HepG2 (cell line): ENCODE data around the gene RARG. TPM values are rescaled to one million over a fixed set of nuclear protein-coding genes. Genes with fewer than 3 reads are reported as not detected.

Experiments used
- ATAC-seq: fragments of 200-7000 bp; cut with Tn5 transposase; 3 replicates; pipeline ENCODE4 v1.9.1; 2020; ENCODE audit warnings: mild to moderate bottlenecking, moderate library complexity
- BruUV-seq: library from RNA; stranded (reverse); fragments of 400-500 nt; replicated peaks from 2 replicates; lab custom pipeline; 2021; lab: Mats Ljungman, UMichigan
- CTCF ChIA-PET: fragments of 300-600 bp; formaldehyde crosslinking; extraction: SDS; loops from one replicate; lab custom pipeline; 2021; ENCODE audit warnings: low total read pairs, inconsistent platforms, low intra/inter-chr PET ratio; lab: Yijun Ruan, JAX
- POLR2A ChIA-PET: fragments of 350-600 bp; sonication (Branson Sonifier 250); formaldehyde crosslinking; loops from one replicate; lab custom pipeline; 2020; ENCODE audit warnings: antibody characterized with exemption, inconsistent platforms; lab: Yijun Ruan, JAX
- DNase-seq: peaks from one replicate; pipeline ENCODE4 v3.0.0-alpha.2; 2015; ENCODE audit warnings: low spot score
- FAIRE-seq: peaks from 3 replicates; lab custom pipeline; 2011; peaks lifted over from hg19 to GRCh38; lab: Jason Lieb, UNC
- H2AFZ ChIP-seq: one replicate; pipeline ENCODE4 v1.6.1; 2011; ENCODE audit warnings: low read length, inconsistent platforms
- H3K27ac ChIP-seq: fragments of 300-600 bp; 3 replicates; pipeline ENCODE4 v1.8.0; 2011; ENCODE audit warnings: mixed run types, mild to moderate bottlenecking, mixed read lengths, low read length, inconsistent platforms; ENCODE audit not compliant: insufficient read depth; ENCODE audit errors: extremely low read length
- H3K27me3 ChIP-seq, 2 experiments: fragments of 200-600 bp in 1 of 2; 2 replicates in 1 of 2; 3 replicates in 1 of 2; pipeline versions ENCODE4 v1.6.0 to v1.8.0; 2011; ENCODE audit warnings: low read length in 2 of 2, mild to moderate bottlenecking in 2 of 2, moderate library complexity in 2 of 2, inconsistent platforms in 1 of 2; ENCODE audit not compliant: insufficient read depth in 2 of 2, control insufficient read depth in 1 of 2
- H3K36me3 ChIP-seq, 2 experiments: fragments of 200-600 bp in 1 of 2; replicated peaks in 1 of 2; 2 replicates in 1 of 2; 3 replicates in 1 of 2; pipeline versions ENCODE4 v1.5.1 to v1.8.0; 2011; ENCODE audit warnings: low read length in 2 of 2, inconsistent platforms in 1 of 2; ENCODE audit not compliant: insufficient read depth in 2 of 2, control insufficient read depth in 1 of 2
- H3K4me1 ChIP-seq: 2 replicates; pipeline ENCODE4 v1.5.1; 2012; ENCODE audit warnings: low read length, inconsistent platforms; ENCODE audit not compliant: insufficient read depth
- H3K4me2 ChIP-seq: 2 replicates; pipeline ENCODE4 v1.6.0; 2011; ENCODE audit warnings: low read depth, low read length, inconsistent platforms
- H3K4me3 ChIP-seq, 3 experiments: fragments of 200-600 bp in 1 of 3; sonication (generic), shearing (Covaris generic) in 1 of 3; replicated peaks in 1 of 3; 2 replicates each; pipeline ENCODE4 v1.5.1; 2011 to 2016; ENCODE audit warnings: low read length in 3 of 3, inconsistent platforms in 2 of 3, low read depth in 2 of 3, mild to moderate bottlenecking in 2 of 3, control low read depth in 1 of 3, mixed read lengths in 1 of 3; ENCODE audit not compliant: insufficient read depth in 1 of 3
- H3K79me2 ChIP-seq: one replicate; pipeline ENCODE4 v1.6.1; 2011; ENCODE audit warnings: low read length, inconsistent platforms; ENCODE audit not compliant: insufficient read depth
- H3K9ac ChIP-seq: 2 replicates; pipeline ENCODE4 v1.6.0; 2011; ENCODE audit warnings: mild to moderate bottlenecking, low read depth, low read length, inconsistent platforms; ENCODE audit not compliant: insufficient read depth
- H3K9me3 ChIP-seq: 2 replicates; pipeline ENCODE4 v1.5.1; 2012; ENCODE audit warnings: mild to moderate bottlenecking, low read length
- H4K20me1 ChIP-seq: 2 replicates; pipeline ENCODE4 v1.6.0; 2011; ENCODE audit warnings: inconsistent platforms, mild to moderate bottlenecking, low read length, moderate library complexity; ENCODE audit not compliant: insufficient read depth
- DR1 ChIP-seq: sonication (generic); formaldehyde crosslinking; IDR thresholded peaks from 2 replicates; pipeline ENCODE4 v1.8.0; 2021; ENCODE audit warnings: mild to moderate bottlenecking, missing genetic modification reagents, inconsistent platforms
- FOSL2 ChIP-seq: sonication (generic); formaldehyde crosslinking; IDR thresholded peaks from 2 replicates; pipeline ENCODE4 v1.4.0; 2020; ENCODE audit warnings: missing genetic modification reagents
- HOXD1 ChIP-seq: sonication (generic); formaldehyde crosslinking; IDR thresholded peaks from 2 replicates; pipeline ENCODE4 v1.5.0; 2020; ENCODE audit warnings: missing genetic modification reagents
- MAF1 ChIP-seq: sonication (generic); formaldehyde crosslinking; IDR thresholded peaks from 2 replicates; pipeline ENCODE4 v1.5.0; 2020; ENCODE audit warnings: missing genetic modification reagents, borderline replicate concordance
- MED1 ChIP-seq: sonication (generic); formaldehyde crosslinking; IDR thresholded peaks from 2 replicates; pipeline ENCODE4 v1.4.0; 2020; ENCODE audit warnings: missing genetic modification reagents
- SMAD3 ChIP-seq: sonication (generic); formaldehyde crosslinking; IDR thresholded peaks from 2 replicates; pipeline ENCODE4 v1.4.0; 2020; ENCODE audit warnings: missing genetic modification reagents
- SP2 ChIP-seq: sonication (generic); formaldehyde crosslinking; IDR thresholded peaks from 2 replicates; pipeline ENCODE4 v1.5.1; 2020; ENCODE audit warnings: mild to moderate bottlenecking, missing genetic modification reagents
- ZBTB7A ChIP-seq: sonication (generic); formaldehyde crosslinking; IDR thresholded peaks from 2 replicates; pipeline ENCODE4 v1.8.0; 2022; ENCODE audit warnings: mild to moderate bottlenecking, missing genetic modification reagents
- WGBS: methylation state at CpG from one replicate; pipeline ENCODE4 v1.1.6; 2017; ENCODE audit warnings: low lambda C conversion rate; 5-methylcytosine and 5-hydroxymethylcytosine counted together
- in situ Hi-C: cut with HindIII; loops from 2 replicates; pipeline ENCODE4 v1.10.0; 2017; ENCODE audit warnings: low pct_unique_long_range_greater_than_20kb; ENCODE audit not compliant: extremely low pct_ligation_motif_present
- intact Hi-C: fragments of 100-400 bp; cut with micrococcal nuclease; formaldehyde crosslinking; loops from one replicate; pipeline ENCODE4 v1.10.0; 2022; ENCODE audit not compliant: unreplicated experiment
- polyA plus RNA-seq, 8 experiments: library from polyadenylated mRNA; depleted of rRNA in 3 of 8; stranded (reverse) in 7 of 8; unstranded in 1 of 8; fragments of >200 nt; fragmentation: Illumina TruSeq in 4 of 8; extraction: Trizol in 4 of 8; gene quantifications; 2 replicates each; pipeline versions ENCODE4 v1.2.1 to v1.2.3, GENCODE V29; 2011 to 2016; ENCODE audit warnings: low read depth in 4 of 8, missing spikeins in 1 of 8, mixed read lengths in 1 of 8; ENCODE audit not compliant: insufficient read depth in 1 of 8
- total RNA-seq, 5 experiments: library from RNA; depleted of rRNA; stranded (reverse); fragments of >200 nt; fragmentation: Illumina TruSeq; extraction: Trizol; gene quantifications; 2 replicates each; pipeline ENCODE4 v1.2.3, GENCODE V29; 2016; ENCODE audit warnings: low read depth in 1 of 5
- TF ChIP-seq, protein P1 (sequence below): sonication (generic); formaldehyde crosslinking; IDR thresholded peaks from 2 replicates; pipeline ENCODE4 v1.4.0; 2020; ENCODE audit warnings: missing genetic modification reagents
- TF ChIP-seq, protein P2 (sequence below), 2 experiments: fragments of 450-650 bp in 1 of 2; sonication (generic) in 1 of 2; formaldehyde crosslinking in 1 of 2; IDR thresholded peaks; 2 replicates each; pipeline versions ENCODE4 v1.6.1 to v1.8.0; 2016 to 2022; ENCODE audit warnings: antibody characterized with exemption in 1 of 2, mild to moderate bottlenecking in 1 of 2, missing genetic modification reagents in 1 of 2

The RARG gene
- total and polyA plus RNA-seq, 2 of the 13 experiments (the other 11 are each of a cell fraction or from before 2014, with no cell fraction given): 0.77 to 1.5 TPM

DNA sequence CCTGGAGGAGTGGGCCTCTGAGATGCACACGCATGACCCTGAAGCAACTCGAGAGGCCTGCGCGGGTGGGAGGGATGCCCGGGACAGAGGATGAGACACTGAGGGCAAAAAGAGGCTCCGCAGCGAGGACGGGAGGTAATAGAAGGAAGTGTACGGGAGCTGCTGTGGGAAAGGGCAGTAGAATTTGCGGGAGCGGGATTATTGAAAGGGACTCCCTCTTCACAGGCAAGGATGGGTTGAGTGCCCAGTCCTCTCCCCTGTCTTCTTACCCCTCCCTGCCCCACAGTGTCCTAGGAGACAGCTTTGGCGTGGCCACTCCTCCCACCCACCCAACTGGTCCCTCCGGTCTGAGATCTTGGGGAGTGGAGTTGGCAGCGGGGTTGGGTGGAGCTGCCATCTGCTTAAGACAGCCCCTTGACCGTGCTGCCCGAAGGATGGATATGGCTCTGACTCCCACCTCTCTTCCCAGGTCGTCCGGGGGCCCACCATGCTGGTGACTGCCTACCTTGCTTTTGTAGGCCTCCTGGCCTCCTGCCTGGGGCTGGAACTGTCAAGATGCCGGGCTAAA, 20.4 kb upstream of the RARG start:
- H3K27ac ChIP-seq: peak overlapping the region; percentile 80
- no peaks in the 10 kb centered on the region for H3K27me3 ChIP-seq
- intact Hi-C loops (loop anchor here (5.0 kb wide), 1 partner anchor 40 kb away; no protein-coding TSS in a partner anchor), in situ Hi-C loops (no loop called here)
- peak overlapping the region; percentile 90 for H3K4me2 ChIP-seq
- ATAC-seq: peak; percentile 8
- DNase-seq: no peak
- WGBS: 3% methylated on average over 13 of the region's 19 CpGs
- BruUV-seq: TSS peak; percentile 80
- no peak overlapping the region for H2AFZ ChIP-seq
- peak overlapping the region; percentile 85 to 96 (median 93) for H3K4me3 ChIP-seq
- no peak for FAIRE-seq
- peaks cover 0 to 5% of the 10 kb centered on the region in 2 experiments; a peak in 2 of 5 replicates for H3K36me3 ChIP-seq
- CTCF ChIA-PET: interaction anchor here (2.6 kb wide), 1 partner anchor 39 kb away, joined by 21 read pairs; no protein-coding TSS in a partner anchor
- H3K4me1 ChIP-seq: peaks cover 37% of the 10 kb centered on the region
- H3K9me3 ChIP-seq: no peaks in the 10 kb centered on the region
- POLR2A ChIA-PET: interaction anchor here (0.8 to 2.6 kb wide), 5 partner anchors 14 to 72 kb away, joined by 3 to 17 read pairs (median 4); partner anchors contain the start of genes AAAS, CSAD, PFDN5 and ZNF740
- H3K79me2 ChIP-seq: peaks cover 13% of the 10 kb centered on the region
- H3K9ac ChIP-seq: peak overlapping the region; percentile 86
- no peaks in the 10 kb centered on the region for H4K20me1 ChIP-seq
- TF ChIP-seq FOSL2 (CRISPR knock-in tag) (peak; percentile 3; the same call in 1 of the 2 replicates), SMAD3 (CRISPR knock-in tag) (peak; percentile 24; the same call in 1 of the 2 replicates), MAF1 (CRISPR knock-in tag) (0 out of 2 replicates have a peak, but pooled peaks have one; percentile 2), MED1 (CRISPR knock-in tag) (peak; percentile 2; the same call in 1 of the 2 replicates), DR1 (0 out of 2 replicates have a peak, but pooled peaks have one; percentile 35), ZBTB7A (peak; percentile 13; the same call in 1 of the 2 replicates), SP2 (peak; percentile 38; the same call in 1 of the 2 replicates), HOXD1 (CRISPR knock-in tag) (peak; percentile 8; the same call in 1 of the 2 replicates)
- TF ChIP-seq, protein P1, sequence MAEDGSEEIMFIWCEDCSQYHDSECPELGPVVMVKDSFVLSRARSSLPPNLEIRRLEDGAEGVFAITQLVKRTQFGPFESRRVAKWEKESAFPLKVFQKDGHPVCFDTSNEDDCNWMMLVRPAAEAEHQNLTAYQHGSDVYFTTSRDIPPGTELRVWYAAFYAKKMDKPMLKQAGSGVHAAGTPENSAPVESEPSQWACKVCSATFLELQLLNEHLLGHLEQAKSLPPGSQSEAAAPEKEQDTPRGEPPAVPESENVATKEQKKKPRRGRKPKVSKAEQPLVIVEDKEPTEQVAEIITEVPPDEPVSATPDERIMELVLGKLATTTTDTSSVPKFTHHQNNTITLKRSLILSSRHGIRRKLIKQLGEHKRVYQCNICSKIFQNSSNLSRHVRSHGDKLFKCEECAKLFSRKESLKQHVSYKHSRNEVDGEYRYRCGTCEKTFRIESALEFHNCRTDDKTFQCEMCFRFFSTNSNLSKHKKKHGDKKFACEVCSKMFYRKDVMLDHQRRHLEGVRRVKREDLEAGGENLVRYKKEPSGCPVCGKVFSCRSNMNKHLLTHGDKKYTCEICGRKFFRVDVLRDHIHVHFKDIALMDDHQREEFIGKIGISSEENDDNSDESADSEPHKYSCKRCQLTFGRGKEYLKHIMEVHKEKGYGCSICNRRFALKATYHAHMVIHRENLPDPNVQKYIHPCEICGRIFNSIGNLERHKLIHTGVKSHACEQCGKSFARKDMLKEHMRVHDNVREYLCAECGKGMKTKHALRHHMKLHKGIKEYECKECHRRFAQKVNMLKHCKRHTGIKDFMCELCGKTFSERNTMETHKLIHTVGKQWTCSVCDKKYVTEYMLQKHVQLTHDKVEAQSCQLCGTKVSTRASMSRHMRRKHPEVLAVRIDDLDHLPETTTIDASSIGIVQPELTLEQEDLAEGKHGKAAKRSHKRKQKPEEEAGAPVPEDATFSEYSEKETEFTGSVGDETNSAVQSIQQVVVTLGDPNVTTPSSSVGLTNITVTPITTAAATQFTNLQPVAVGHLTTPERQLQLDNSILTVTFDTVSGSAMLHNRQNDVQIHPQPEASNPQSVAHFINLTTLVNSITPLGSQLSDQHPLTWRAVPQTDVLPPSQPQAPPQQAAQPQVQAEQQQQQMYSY (CRISPR knock-in tag): no peak
- TF ChIP-seq, protein P2, sequence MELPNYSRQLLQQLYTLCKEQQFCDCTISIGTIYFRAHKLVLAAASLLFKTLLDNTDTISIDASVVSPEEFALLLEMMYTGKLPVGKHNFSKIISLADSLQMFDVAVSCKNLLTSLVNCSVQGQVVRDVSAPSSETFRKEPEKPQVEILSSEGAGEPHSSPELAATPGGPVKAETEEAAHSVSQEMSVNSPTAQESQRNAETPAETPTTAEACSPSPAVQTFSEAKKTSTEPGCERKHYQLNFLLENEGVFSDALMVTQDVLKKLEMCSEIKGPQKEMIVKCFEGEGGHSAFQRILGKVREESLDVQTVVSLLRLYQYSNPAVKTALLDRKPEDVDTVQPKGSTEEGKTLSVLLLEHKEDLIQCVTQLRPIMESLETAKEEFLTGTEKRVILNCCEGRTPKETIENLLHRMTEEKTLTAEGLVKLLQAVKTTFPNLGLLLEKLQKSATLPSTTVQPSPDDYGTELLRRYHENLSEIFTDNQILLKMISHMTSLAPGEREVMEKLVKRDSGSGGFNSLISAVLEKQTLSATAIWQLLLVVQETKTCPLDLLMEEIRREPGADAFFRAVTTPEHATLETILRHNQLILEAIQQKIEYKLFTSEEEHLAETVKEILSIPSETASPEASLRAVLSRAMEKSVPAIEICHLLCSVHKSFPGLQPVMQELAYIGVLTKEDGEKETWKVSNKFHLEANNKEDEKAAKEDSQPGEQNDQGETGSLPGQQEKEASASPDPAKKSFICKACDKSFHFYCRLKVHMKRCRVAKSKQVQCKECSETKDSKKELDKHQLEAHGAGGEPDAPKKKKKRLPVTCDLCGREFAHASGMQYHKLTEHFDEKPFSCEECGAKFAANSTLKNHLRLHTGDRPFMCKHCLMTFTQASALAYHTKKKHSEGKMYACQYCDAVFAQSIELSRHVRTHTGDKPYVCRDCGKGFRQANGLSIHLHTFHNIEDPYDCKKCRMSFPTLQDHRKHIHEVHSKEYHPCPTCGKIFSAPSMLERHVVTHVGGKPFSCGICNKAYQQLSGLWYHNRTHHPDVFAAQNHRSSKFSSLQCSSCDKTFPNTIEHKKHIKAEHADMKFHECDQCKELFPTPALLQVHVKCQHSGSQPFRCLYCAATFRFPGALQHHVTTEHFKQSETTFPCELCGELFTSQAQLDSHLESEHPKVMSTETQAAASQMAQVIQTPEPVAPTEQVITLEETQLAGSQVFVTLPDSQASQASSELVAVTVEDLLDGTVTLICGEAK (IDR thresholded peaks at IDR 0.05): no peak
- TF ChIP-seq, protein P2 (CRISPR knock-in tag; IDR thresholded peaks at IDR 0.05): 0 out of 2 replicates have a peak, but pooled peaks have one; percentile 2
